Measurements from ENCODE around the gene NF2.
"Not testable (repeated sequence)": the region's sequence is repeated elsewhere in the genome, so short reads cannot be mapped to it uniquely, and the experiment has no call there.

The NF2 gene

GRCh38 chr22:29597871-29598683 is 5.4 kb upstream of the NF2 start:
- DNase-seq: not testable (repeated sequence)

GRCh38 chr22:29598684-29599020 is 4.8 kb upstream of the NF2 start:
- no peak for DNase-seq

DNA sequence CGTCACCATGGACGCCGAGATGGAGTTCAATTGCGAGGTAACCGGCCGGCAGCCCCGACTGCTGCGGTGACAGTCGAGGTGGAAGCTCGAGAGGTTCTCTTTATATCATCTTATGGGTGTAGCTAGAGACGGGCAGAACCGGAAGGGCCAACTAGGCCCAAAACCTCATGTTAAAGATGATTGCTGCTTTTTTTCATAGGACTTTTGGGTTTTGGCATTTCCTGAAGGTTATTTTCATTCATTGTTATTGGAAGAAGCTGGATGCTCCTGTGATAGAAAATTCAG is 585 bp downstream of the NF2 start:
- no peak for DNase-seq

GRCh38 chr22:29605527-29605850 is 2.1 kb downstream of the NF2 start:
- DNase-seq: no peak

DNA sequence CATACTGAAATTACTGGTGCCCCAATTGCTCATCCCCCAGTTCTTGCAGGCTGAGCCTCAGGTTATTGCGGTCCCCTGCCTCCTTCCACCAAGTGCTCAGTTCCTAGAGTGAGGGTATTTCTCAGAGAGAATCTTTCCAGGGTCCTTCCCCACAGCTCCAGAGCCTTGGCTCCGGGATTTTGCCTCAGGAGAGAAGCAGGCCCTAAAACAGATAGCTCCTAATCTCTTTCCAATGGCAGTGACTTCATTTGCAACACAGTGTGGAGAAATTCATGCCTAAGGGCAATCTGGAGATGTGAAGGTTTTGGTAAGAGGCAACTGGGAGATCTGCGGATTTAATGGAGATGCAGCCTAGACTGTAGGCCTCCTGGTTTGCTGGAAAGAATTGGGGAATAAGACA is 2.9 kb downstream of the NF2 start:
- no peak for DNase-seq

DNA sequence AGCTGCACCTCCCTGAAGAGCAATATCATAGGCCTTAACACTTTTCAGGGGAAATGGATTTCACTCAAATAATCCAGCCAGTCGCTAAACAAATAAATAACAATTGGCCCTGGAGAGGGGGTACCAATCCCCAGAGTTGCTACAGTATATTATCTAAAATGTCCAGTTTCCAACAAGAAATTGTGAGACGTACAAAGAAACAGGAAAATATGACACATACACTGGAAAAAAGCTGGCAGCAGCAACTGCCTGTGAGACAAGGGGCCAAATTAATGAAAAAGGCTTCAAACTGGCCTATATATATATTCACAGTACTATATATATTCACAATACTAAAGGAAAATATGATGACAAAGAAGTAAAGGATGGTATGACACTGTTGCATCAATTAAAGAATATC is 4.0 kb downstream of the NF2 start:
- DNase-seq: no peak

DNA sequence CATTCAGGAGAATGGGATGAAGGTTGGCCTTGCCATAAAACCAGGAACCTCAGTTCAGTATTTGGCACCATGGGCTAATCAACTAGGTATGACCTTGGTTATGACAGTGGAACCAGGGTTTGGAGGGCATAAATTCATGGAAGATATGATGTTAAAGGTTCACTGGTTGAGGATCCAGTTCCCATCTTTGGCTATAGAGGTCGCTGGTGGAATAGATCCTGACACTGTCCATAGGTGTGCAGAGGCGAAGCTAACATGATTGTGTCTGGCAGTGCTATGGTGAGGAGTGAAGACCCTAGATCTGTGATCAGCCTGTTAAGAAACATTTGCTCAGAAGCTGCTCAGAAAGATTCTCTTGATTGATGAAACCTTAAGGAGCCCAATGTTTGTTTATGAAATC is 5.7 kb downstream of the NF2 start:
- no peak for DNase-seq

GRCh38 chr22:29610780-29611179 is 7.3 kb downstream of the NF2 start:
- DNase-seq: no peak

- DNase-seq: no peak
Observed at GRCh38 chr22:29615705-29616327, 12.4 kb downstream of the NF2 start.

DNA sequence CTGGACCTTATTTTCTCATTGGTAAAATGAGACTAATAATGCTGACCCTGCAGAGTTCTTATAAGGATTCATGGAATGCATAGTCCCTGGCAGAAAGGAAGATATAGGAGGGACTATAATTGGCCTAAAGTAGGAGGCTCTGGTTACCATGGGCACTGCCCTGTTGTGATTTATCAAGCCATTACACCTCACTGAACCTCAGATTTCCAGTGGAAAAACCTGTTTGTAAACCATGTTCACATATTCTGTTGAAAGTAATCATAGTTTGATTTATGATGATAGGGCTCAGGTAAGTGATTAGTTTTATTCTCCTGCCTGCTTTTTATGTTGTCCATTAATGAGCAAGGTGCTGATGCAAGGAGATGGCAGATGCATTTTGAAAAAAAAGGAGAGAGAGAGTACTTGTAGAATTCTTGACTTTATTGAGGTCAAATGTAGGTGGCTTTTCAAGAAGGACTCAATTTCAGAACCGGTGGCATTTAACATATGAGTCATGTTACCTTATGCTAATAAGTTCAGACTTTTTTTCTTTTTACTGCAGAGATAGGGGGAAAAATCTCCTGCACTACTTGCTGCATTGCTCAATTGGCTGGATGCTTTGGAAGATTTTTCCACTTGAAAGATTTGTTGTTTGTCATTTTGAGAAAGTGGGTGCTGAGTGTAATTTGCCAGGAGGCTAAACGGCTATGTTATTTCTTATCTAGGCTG is 14.6 kb downstream of the NF2 start:
- no peak for DNase-seq

- no peak for DNase-seq
Observed at GRCh38 chr22:29621761-29622526, 18.5 kb downstream of the NF2 start.

- DNase-seq: no peak
Observed at GRCh38 chr22:29623059-29623458, 19.6 kb downstream of the NF2 start.

GRCh38 chr22:29623553-29624169 is 20.2 kb downstream of the NF2 start:
- no peak for DNase-seq

GRCh38 chr22:29625090-29625825 is 21.8 kb downstream of the NF2 start:
- DNase-seq: peak; percentile 37

DNA sequence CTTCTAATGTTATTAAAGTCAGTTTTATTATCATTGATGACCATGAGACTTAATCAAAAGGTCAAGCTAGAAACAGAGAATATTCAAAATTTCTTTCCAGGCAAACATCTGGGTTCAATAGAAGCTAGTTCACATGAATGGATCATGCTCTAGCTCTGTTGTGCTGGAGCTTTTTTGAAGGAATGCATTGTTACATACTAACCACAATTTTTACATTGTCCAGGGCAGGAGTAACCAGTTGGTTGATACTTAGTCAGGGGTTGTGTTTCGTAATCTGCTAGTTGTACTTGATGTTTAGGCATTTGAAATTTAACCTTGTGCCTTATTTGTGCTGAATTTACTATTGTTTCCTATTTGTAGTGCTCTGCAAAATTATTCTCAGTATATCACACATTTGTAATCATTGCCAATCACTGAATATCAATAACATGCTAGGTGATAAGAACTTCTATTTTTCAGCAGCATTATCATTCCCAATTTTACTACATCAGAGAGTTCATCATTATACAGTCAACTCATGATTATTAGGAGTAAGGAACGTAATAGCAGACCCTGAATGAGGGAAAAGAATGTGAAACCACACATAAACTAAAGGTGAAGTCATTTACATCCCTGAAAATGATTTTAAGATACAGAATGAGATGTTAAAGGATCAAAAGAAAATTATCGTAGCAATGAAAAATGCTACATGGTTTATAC is 23.2 kb downstream of the NF2 start:
- DNase-seq: no peak

GRCh38 chr22:29627196-29627535 is 23.7 kb downstream of the NF2 start:
- DNase-seq: no peak

GRCh38 chr22:29628996-29629902 is 25.8 kb downstream of the NF2 start:
- no peak for DNase-seq

DNA sequence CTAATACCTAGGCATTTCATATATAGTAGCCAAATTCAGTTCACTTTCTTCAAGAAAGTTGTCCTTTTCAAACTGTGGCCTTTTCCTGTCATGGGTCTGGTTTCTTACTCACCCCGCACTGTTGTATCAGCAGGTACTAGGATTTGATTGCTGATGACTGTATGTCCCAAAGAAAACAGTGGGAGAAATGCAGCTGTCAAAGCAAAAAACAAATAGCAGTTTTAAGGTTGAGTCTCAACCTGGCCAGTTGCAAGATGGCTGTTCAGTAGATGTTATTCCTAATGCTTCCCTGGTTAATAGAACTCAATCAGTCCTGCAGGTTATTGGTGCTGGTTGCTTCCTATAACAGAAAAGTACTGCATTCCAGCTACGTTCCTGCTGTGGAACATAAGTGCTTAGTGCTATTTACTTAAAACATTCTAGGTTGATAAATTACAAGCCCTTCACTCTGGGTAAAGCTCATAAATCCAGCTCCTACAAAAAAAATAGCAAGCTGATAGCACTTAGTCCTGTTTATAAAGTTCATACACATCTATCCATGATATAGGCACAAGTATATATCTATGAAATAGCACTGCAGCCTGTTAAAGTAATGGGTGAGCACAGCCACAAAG is 26.6 kb downstream of the NF2 start:
- no peak for DNase-seq

- no peak for DNase-seq
Observed at GRCh38 chr22:29630987-29631386, 27.6 kb downstream of the NF2 start.

- DNase-seq: no peak
Observed at GRCh38 chr22:29631725-29632124, 28.3 kb downstream of the NF2 start.

- no peak for DNase-seq
Observed at GRCh38 chr22:29632672-29633071, 29.2 kb downstream of the NF2 start.
